Neuronal stem cell (in vitro differentiated cells): ENCODE measurements around the gene CAMTA1.
A peak's percentile ranks its signal among the peaks of the same experiment; 100 is the strongest.

ENCODE experiments used
- DNase-seq: peaks from one replicate; pipeline ENCODE4 v3.0.0-alpha.2; 2013; ENCODE audit warnings: low spot score
- H2AFZ ChIP-seq: one replicate; pipeline ENCODE4 v1.6.1; 2013; ENCODE audit warnings: mild to moderate bottlenecking, low read length, inconsistent platforms
- H2AK5ac ChIP-seq: 2 replicates; pipeline ENCODE4 v1.6.1; 2013; ENCODE audit warnings: low read depth, mild to moderate bottlenecking, inconsistent platforms, low read length, moderate library complexity, mixed read lengths
- H2BK120ac ChIP-seq: 2 replicates; pipeline ENCODE4 v1.6.1; 2013; ENCODE audit warnings: low read depth, mild to moderate bottlenecking, inconsistent platforms, low read length, moderate library complexity, mixed read lengths
- H2BK12ac ChIP-seq: one replicate; pipeline ENCODE4 v1.6.1; 2013; ENCODE audit warnings: low read length, inconsistent platforms
- H2BK15ac ChIP-seq: 2 replicates; pipeline ENCODE4 v1.6.1; 2013; ENCODE audit warnings: mild to moderate bottlenecking, low read length, inconsistent platforms, mixed read lengths
- H2BK5ac ChIP-seq: one replicate; pipeline ENCODE4 v1.6.1; 2013; ENCODE audit warnings: inconsistent platforms, mild to moderate bottlenecking, low read length, moderate library complexity
- H3K14ac ChIP-seq: one replicate; pipeline ENCODE4 v1.6.1; 2013; ENCODE audit warnings: low read length, inconsistent platforms
- H3K18ac ChIP-seq: 2 replicates; pipeline ENCODE4 v1.6.1; 2013; ENCODE audit warnings: low read length, inconsistent platforms
- H3K23ac ChIP-seq: 2 replicates; pipeline ENCODE4 v1.6.1; 2013; ENCODE audit warnings: low read depth, mild to moderate bottlenecking, mixed read lengths, low read length, inconsistent platforms; ENCODE audit not compliant: poor library complexity
- H3K27ac ChIP-seq: replicated peaks from 3 replicates; pipeline ENCODE4 v1.5.1; 2013; ENCODE audit warnings: low read length, inconsistent platforms
- H3K27me3 ChIP-seq, 3 experiments: 2 replicates each; pipeline ENCODE4 v1.6.1; 2013; ENCODE audit warnings: low read length in 3 of 3, mild to moderate bottlenecking in 2 of 3, inconsistent platforms in 1 of 3, low read depth in 1 of 3, mixed read lengths in 1 of 3, moderate library complexity in 1 of 3; ENCODE audit not compliant: control insufficient read depth in 3 of 3, insufficient read depth in 3 of 3
- H3K36me3 ChIP-seq, 2 donors: replicated peaks in 1 of 2; 2 replicates each; pipeline ENCODE4 v1.6.1; 2013; ENCODE audit warnings: low read length in 2 of 2; ENCODE audit not compliant: control insufficient read depth in 2 of 2, insufficient read depth in 2 of 2
- H3K4ac ChIP-seq: 2 replicates; pipeline ENCODE4 v1.6.1; 2013; ENCODE audit warnings: inconsistent platforms, mild to moderate bottlenecking, low read length, moderate library complexity
- H3K4me1 ChIP-seq, 2 donors: 1 replicate in 1 of 2; 2 replicates in 1 of 2; pipeline ENCODE4 v1.6.1; 2013; ENCODE audit warnings: low read length in 2 of 2, low read depth in 1 of 2; ENCODE audit not compliant: control insufficient read depth in 2 of 2, insufficient read depth in 1 of 2
- H3K4me2 ChIP-seq: one replicate; pipeline ENCODE4 v1.6.1; 2013; ENCODE audit warnings: mild to moderate bottlenecking, low read length, inconsistent platforms; ENCODE audit not compliant: insufficient read depth, poor library complexity, severe bottlenecking
- H3K4me3 ChIP-seq, 2 donors: 2 replicates each; pipeline ENCODE4 v1.5.1; 2013; ENCODE audit warnings: low read length in 2 of 2, mild to moderate bottlenecking in 2 of 2, inconsistent platforms in 1 of 2, moderate library complexity in 1 of 2
- H3K79me1 ChIP-seq: one replicate; pipeline ENCODE4 v1.6.1; 2013; ENCODE audit warnings: low read depth, mild to moderate bottlenecking, inconsistent platforms, low read length, moderate library complexity
- H3K9ac ChIP-seq: one replicate; pipeline ENCODE4 v1.6.1; 2013; ENCODE audit warnings: mild to moderate bottlenecking, low read depth, low read length, inconsistent platforms; ENCODE audit not compliant: poor library complexity
- H3K9me3 ChIP-seq, 2 donors: replicated peaks in 1 of 2; 2 replicates each; pipeline versions ENCODE3 to v1.6.1; 2013; ENCODE audit warnings: low read length in 2 of 2, mild to moderate bottlenecking in 2 of 2, inconsistent platforms in 1 of 2, low read depth in 1 of 2, mixed read lengths in 1 of 2, moderate library complexity in 1 of 2; ENCODE audit not compliant: control insufficient read depth in 2 of 2, insufficient read depth in 1 of 2
- H4K8ac ChIP-seq: one replicate; pipeline ENCODE4 v1.6.1; 2013; ENCODE audit warnings: low read depth, mild to moderate bottlenecking, inconsistent platforms, low read length, moderate library complexity
- H4K91ac ChIP-seq: one replicate; pipeline ENCODE4 v1.6.1; 2013; ENCODE audit warnings: low read length, low read depth, mild to moderate bottlenecking, inconsistent platforms; ENCODE audit not compliant: poor library complexity
- WGBS, 2 donors: extraction: QIAGEN DNeasy Blood & Tissue Kit; methylation state at CpG; one replicate each; pipeline ENCODE4 v1.1.7; 2013; ENCODE audit warnings: missing lambda C conversion rate in 2 of 2, mixed read lengths in 1 of 2; ENCODE audit not compliant: insufficient read length in 2 of 2, insufficient replicate concordance in 1 of 2; ENCODE audit errors: extremely low coverage in 2 of 2; 5-methylcytosine and 5-hydroxymethylcytosine counted together

Gene CAMTA1

DNA sequence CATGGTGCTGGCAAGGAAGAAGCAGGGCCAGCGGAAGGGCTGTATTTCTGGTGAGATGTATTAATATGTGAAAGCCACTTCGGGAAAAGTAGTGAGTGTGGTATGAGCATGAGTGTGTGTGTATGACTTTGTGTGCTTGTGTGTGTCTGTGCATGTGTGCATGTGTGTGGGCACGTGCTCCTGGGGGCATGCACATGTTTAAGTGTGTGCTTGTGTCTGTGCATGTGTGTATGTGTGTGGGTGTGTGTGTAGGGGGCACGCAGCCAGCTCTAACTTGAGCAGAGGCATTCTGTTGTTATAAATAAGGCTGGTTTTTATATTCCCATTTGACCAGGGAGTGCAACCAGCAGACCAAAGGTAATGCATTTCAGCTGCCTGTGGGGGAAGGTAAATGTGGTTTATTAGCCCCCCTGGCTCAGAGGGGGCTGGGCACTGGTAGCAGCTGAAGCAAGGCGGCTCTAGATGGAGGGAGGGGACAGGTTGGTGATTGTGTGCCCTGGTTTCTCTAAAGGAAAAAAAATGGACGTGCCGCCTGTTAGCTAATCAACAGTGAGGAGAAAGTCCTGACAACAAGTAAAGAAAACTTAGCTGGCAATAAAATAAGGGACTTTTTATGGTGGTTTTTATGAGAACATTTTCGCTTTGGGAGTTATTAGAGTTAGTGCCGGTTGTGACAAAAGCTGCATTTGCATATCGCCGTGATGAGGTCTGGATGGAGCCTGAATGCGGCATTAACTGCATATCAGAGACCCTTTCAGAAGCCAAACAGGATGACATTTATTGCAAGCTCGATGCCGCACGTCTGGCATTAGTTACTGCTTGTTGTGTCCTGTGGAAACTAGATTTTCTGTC lies 180.1 kb downstream of the CAMTA1 start:
- H3K27ac ChIP-seq: no peak overlapping the region

DNA sequence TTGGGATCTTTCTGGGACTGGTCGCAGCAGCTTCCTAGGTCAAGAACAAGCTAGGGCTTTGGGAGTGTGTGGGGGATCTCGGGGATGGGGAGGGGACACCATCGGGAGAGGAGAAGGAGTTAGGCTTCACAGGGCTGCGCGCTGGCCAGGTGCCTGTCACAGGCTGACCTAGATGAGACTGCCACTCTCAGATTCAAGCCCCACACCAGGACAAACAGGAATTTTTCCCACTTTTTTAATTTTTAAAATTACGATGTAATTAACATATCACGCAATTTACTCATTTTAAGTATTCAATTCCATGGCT lies 180.6 kb downstream of the CAMTA1 start:
- H2BK120ac ChIP-seq: no peak overlapping the region
- H2BK15ac ChIP-seq: no peak overlapping the region
- no peak for DNase-seq
- H3K18ac ChIP-seq: no peak overlapping the region
- H2BK5ac ChIP-seq: no peak overlapping the region
- no peak overlapping the region for H3K4ac ChIP-seq
- no peak overlapping the region for H4K8ac ChIP-seq
- peaks cover 0 to 71% (median 5%) of the 10 kb centered on the region in 3 experiments for H3K27me3 ChIP-seq
- H2AFZ ChIP-seq: no peak overlapping the region
- no peak overlapping the region for H3K23ac ChIP-seq
- no peak overlapping the region for H3K4me2 ChIP-seq
- no peak overlapping the region for H3K27ac ChIP-seq
- 100% methylated on average over 2 of the region's 7 CpGs; no CpG with 5 or more reads in 1 of the 2 donors for WGBS, 2 donors
- no peaks in the 10 kb centered on the region for H3K9me3 ChIP-seq
- peaks cover 0 to 12% of the 10 kb centered on the region in 2 donors for H3K4me1 ChIP-seq
- H3K9ac ChIP-seq: no peak overlapping the region
- H4K91ac ChIP-seq: no peak overlapping the region
- H3K36me3 ChIP-seq: no peaks in the 10 kb centered on the region
- no peak overlapping the region for H2BK12ac ChIP-seq
- no peak overlapping the region for H3K4me3 ChIP-seq
- H3K79me1 ChIP-seq: no peaks in the 10 kb centered on the region
- no peak overlapping the region for H3K14ac ChIP-seq
- no peak overlapping the region for H2AK5ac ChIP-seq

More for the DNA sequence above, 180.1 kb downstream of the CAMTA1 start:
- Histone ChIP-seq H2BK15ac (no peak overlapping the region), H2AK5ac (no peak overlapping the region), H2AFZ (no peak overlapping the region), H3K9ac (no peak overlapping the region), H2BK12ac (no peak overlapping the region), H3K4me2 (no peak overlapping the region), H2BK120ac (no peak overlapping the region), H3K23ac (no peak overlapping the region), H3K9me3 (no peaks in the 10 kb centered on the region), H4K8ac (no peak overlapping the region), H2BK5ac (no peak overlapping the region), H4K91ac (no peak overlapping the region), H3K36me3 (no peaks in the 10 kb centered on the region), H3K4me1 (peaks cover 0 to 9% of the 10 kb centered on the region in 2 donors), H3K4me3 (no peak overlapping the region), H3K79me1 (no peaks in the 10 kb centered on the region), H3K27me3 (peaks cover 0 to 71% (median 5%) of the 10 kb centered on the region in 3 experiments), H3K18ac (no peak overlapping the region), H3K4ac (no peak overlapping the region), H3K14ac (no peak overlapping the region)
- WGBS, 2 donors: no CpG with 5 or more reads among the region's 15 CpGs
- DNase-seq: no peak

DNA sequence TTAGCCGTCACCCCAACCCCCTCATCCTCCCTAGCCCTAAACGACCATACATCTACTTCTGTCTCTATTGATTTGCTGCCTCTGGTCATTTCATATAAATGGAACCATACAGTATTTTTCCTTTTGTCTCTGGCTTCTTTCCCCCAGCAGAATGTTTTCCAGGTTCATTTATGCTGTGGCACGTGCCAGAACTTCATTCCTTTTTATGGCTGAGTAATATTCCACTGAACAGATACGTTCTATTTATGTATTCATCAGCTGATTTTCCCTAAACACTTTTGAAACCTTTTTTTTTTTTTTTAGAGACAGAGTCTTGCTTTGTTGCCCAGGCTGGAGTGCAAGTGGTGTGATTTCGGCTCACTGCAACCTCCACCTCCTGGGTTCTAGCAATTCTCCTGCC lies 181.1 kb downstream of the CAMTA1 start:
- Histone ChIP-seq H2AFZ (no peak overlapping the region), H3K36me3 (no peaks in the 10 kb centered on the region), H3K79me1 (no peaks in the 10 kb centered on the region)

GRCh38 chr1:6967431-6968111 lies 182.3 kb downstream of the CAMTA1 start:
- Histone ChIP-seq H2AFZ (no peak overlapping the region), H3K79me1 (no peaks in the 10 kb centered on the region), H3K27ac (no peak overlapping the region), H2BK120ac (no peak overlapping the region), H2BK12ac (no peak overlapping the region), H4K8ac (no peak overlapping the region), H3K23ac (no peak overlapping the region), H3K27me3 (peaks cover 0 to 66% (median 0%) of the 10 kb centered on the region in 3 experiments), H3K4ac (no peak overlapping the region), H3K9me3 (no peaks in the 10 kb centered on the region), H3K4me1 (peaks cover 0 to 11% of the 10 kb centered on the region in 2 donors), H2BK15ac (no peak overlapping the region), H3K9ac (no peak overlapping the region), H3K36me3 (no peaks in the 10 kb centered on the region), H4K91ac (no peak overlapping the region), H3K14ac (peak overlapping the region; percentile 23), H3K4me2 (no peak overlapping the region), H3K4me3 (no peak overlapping the region), H2BK5ac (no peak overlapping the region), H3K18ac (no peak overlapping the region), H2AK5ac (no peak overlapping the region)
- WGBS, 2 donors: no CpG with 5 or more reads among the region's 8 CpGs
- DNase-seq: no peak

More for the DNA sequence above, 181.1 kb downstream of the CAMTA1 start:
- no CpG with 5 or more reads among the region's 5 CpGs for WGBS, 2 donors
- Histone ChIP-seq H3K14ac (no peak overlapping the region), H2BK120ac (no peak overlapping the region), H3K4me3 (no peak overlapping the region), H3K27me3 (peaks cover 0 to 67% (median 2%) of the 10 kb centered on the region in 3 experiments), H3K9ac (no peak overlapping the region), H2BK12ac (no peak overlapping the region), H3K23ac (no peak overlapping the region), H3K18ac (no peak overlapping the region), H3K27ac (no peak overlapping the region), H3K4me1 (peaks cover 0 to 12% of the 10 kb centered on the region in 2 donors), H4K8ac (no peak overlapping the region), H2AK5ac (no peak overlapping the region), H2BK15ac (no peak overlapping the region), H3K4me2 (no peak overlapping the region), H4K91ac (no peak overlapping the region), H3K4ac (no peak overlapping the region), H2BK5ac (no peak overlapping the region), H3K9me3 (no peaks in the 10 kb centered on the region)
- no peak for DNase-seq
